ENCODE measurements around the gene NEU1. TPM values are rescaled to one million over a fixed set of nuclear protein-coding genes. Genes with fewer than 3 reads are reported as not detected.
"Not testable (repeated sequence)": the region's sequence is repeated elsewhere in the genome, so short reads cannot be mapped to it uniquely, and the experiment has no call there.

The NEU1 gene
- total RNA-seq, 3 donors from 2014 or later (not counting 1 experiment from before 2014, with no cell fraction given) = 36.1 to 69.6 (median 51.5) TPM

- Mint-ChIP-seq H3K4me1 (peaks cover 36 to 37% of the 10 kb centered on the region in 2 donors), H3K4me3 (peak overlapping the region; percentile 28), H3K9me3 (no peaks in the 10 kb centered on the region), H3K36me3 (no peaks in the 10 kb centered on the region), H3K27ac (peak overlapping the region; percentile 95 to 99), H3K27me3 (ENCODE audit: low read depth in 2 of 2) (no peaks in the 10 kb centered on the region)
- Histone ChIP-seq H3K36me3 (ENCODE audit: control insufficient read depth, insufficient read depth, low read length) (no peaks in the 10 kb centered on the region), H3K4me3 (ENCODE audit: low read length) (no peak overlapping the region), H3K27ac (ENCODE audit: low read length) (no peak overlapping the region), H3K27me3 (ENCODE audit: control insufficient read depth, insufficient read depth, low read length) (no peaks in the 10 kb centered on the region), H3K9me3 (ENCODE audit: control insufficient read depth, insufficient read depth, low read length) (no peaks in the 10 kb centered on the region), H3K4me1 (ENCODE audit: control insufficient read depth, insufficient read depth, low read length) (peaks cover 45% of the 10 kb centered on the region)
- no peak for ATAC-seq
- 100% methylated on average over 2 of the region's 4 CpGs for WGBS (ENCODE audit: insufficient coverage)
- no peak for DNase-seq
- intact Hi-C loops (cut with micrococcal nuclease) = no loop called here
- TF ChIP-seq, protein P1, sequence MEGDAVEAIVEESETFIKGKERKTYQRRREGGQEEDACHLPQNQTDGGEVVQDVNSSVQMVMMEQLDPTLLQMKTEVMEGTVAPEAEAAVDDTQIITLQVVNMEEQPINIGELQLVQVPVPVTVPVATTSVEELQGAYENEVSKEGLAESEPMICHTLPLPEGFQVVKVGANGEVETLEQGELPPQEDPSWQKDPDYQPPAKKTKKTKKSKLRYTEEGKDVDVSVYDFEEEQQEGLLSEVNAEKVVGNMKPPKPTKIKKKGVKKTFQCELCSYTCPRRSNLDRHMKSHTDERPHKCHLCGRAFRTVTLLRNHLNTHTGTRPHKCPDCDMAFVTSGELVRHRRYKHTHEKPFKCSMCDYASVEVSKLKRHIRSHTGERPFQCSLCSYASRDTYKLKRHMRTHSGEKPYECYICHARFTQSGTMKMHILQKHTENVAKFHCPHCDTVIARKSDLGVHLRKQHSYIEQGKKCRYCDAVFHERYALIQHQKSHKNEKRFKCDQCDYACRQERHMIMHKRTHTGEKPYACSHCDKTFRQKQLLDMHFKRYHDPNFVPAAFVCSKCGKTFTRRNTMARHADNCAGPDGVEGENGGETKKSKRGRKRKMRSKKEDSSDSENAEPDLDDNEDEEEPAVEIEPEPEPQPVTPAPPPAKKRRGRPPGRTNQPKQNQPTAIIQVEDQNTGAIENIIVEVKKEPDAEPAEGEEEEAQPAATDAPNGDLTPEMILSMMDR (IDR thresholded peaks at IDR 0.05) = no peak
These were observed 37.1 kb downstream of the NEU1 start for GRCh38 chr6:31825553-31825952.

GRCh38 chr6:31823592-31824196 is 38.9 kb downstream of the NEU1 start:
- 88% methylated on average over 9 of the region's 9 CpGs for WGBS (ENCODE audit: insufficient coverage)

DNA sequence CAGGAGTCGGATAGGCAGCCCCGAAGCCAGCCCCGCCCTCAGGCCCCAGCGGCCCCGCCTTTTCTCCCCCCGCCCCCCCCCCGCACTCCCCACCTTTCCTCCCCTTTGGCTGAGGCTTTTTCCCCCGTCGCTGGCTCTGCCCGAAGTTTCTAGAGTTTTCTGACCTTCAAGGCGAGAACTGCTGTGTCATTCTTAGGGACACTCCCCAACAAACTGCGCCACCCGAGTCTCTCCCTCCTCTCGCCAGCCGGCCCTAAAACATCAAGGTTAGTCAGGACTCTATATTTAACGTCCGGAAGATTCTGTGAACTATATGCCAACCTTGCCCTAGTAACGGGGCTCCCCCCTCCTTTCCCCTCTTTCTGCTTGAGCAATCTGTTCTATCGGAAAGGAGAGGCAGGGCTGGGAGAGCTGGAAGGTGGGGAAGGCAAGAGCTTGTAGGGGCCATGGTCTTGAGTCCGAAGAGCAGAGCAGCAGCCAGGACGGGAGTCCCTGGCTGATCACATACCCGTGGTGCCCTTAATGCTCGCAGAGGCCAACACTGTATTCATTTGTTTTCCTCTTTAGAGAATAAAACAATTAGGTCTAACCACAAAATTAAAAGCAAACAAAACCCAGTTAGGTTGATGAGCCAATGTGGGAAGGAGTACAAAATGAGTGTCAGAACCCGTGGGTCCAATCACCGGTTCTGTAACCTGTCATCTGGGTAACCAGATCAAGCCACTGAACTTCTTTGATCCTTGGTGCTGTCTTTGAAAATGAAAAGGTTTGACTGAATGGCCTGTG is 40.4 kb downstream of the NEU1 start:
- Histone ChIP-seq H3K4me1 (ENCODE audit: control insufficient read depth, insufficient read depth, low read length) (peaks cover 44% of the 10 kb centered on the region), H3K36me3 (ENCODE audit: control insufficient read depth, insufficient read depth, low read length) (no peaks in the 10 kb centered on the region), H3K27me3 (ENCODE audit: control insufficient read depth, insufficient read depth, low read length) (no peaks in the 10 kb centered on the region), H3K4me3 (ENCODE audit: low read length) (peak overlapping the region; percentile 54), H3K9me3 (ENCODE audit: control insufficient read depth, insufficient read depth, low read length) (no peaks in the 10 kb centered on the region), H3K27ac (ENCODE audit: low read length) (peak overlapping the region; percentile 76)
- peak; percentile 52 to 56 (median 54) for ATAC-seq
- Mint-ChIP-seq H3K4me1 (peaks cover 32 to 38% of the 10 kb centered on the region in 2 donors), H3K36me3 (no peaks in the 10 kb centered on the region), H3K27me3 (ENCODE audit: low read depth in 2 of 2) (no peaks in the 10 kb centered on the region), H3K4me3 (peak overlapping the region; percentile 93), H3K27ac (peak overlapping the region; percentile 92 to 94), H3K9me3 (no peaks in the 10 kb centered on the region)
- DNase-seq = peak; percentile 45 to 75
- TF ChIP-seq, protein P1 (IDR thresholded peaks at IDR 0.05) = no peak
- intact Hi-C loops (cut with micrococcal nuclease) = no loop called here
- WGBS (ENCODE audit: insufficient coverage) = 3% methylated on average over 21 of the region's 25 CpGs

More at GRCh38 chr6:31823592-31824196, 38.9 kb downstream of the NEU1 start:
- H3K4me3 ChIP-seq (ENCODE audit: low read length); H3K9me3 ChIP-seq (ENCODE audit: control insufficient read depth, insufficient read depth, low read length); DNase-seq; H3K27me3 ChIP-seq (ENCODE audit: control insufficient read depth, insufficient read depth, low read length); H3K36me3 Mint-ChIP-seq; H3K4me3 Mint-ChIP-seq; H3K36me3 ChIP-seq (ENCODE audit: control insufficient read depth, insufficient read depth, low read length); ATAC-seq; intact Hi-C loops (cut with micrococcal nuclease); H3K9me3 Mint-ChIP-seq; H3K27me3 Mint-ChIP-seq (ENCODE audit: low read depth in 2 of 2); H3K27ac ChIP-seq (ENCODE audit: low read length): not testable (repeated sequence)
- peaks cover 40% of the 10 kb centered on the region for H3K4me1 ChIP-seq (ENCODE audit: control insufficient read depth, insufficient read depth, low read length)
- peak overlapping the region in 1 of 2 donors; percentile 40 for H3K27ac Mint-ChIP-seq
- peaks cover 25 to 27% of the 10 kb centered on the region in 2 donors for H3K4me1 Mint-ChIP-seq

DNA sequence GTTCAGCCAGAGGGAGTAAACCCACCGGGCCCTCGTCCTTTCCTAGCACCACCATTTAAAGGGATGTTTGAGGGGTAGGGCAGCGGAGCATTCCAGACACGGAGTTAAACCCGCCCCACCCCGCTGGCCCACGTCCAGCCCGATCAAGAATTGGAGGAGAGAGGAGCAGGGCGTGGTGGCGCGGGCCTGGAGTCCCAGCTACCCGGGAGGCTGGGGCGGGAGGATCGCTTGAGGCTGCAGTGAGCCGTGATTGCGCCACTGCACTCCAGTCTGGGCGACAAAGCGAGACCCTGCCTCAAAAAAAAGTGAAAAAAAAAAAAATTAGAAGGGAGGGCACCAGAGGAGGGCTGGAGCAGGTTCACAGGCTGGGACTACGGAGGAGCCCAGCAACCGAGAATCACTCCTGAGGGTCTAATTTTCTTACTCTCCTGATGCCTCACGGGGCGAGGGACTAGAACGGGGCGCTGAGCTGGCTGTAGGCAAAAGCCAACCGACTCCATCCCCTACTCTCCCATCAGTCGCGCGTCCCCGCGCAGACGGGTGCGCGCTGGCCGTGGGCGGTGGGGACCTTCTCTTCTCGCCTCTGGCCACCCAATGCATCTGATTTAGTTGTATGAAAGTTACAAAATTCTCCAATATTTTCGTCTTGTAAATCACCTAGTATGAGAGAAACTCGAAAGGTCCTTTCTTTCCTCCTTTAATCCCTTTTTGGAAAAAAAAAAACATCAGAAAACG is 41.2 kb downstream of the NEU1 start:
- H3K27me3 ChIP-seq (ENCODE audit: control insufficient read depth, insufficient read depth, low read length) = no peaks in the 10 kb centered on the region
- Mint-ChIP-seq H3K27ac (peak overlapping the region; percentile 92 to 94), H3K27me3 (ENCODE audit: low read depth in 2 of 2) (no peaks in the 10 kb centered on the region), H3K4me1 (peaks cover 27 to 31% of the 10 kb centered on the region in 2 donors), H3K9me3 (no peaks in the 10 kb centered on the region), H3K4me3 (peak overlapping the region; percentile 93), H3K36me3 (no peaks in the 10 kb centered on the region)
- peaks cover 40% of the 10 kb centered on the region for H3K4me1 ChIP-seq (ENCODE audit: control insufficient read depth, insufficient read depth, low read length)
- H3K4me3 ChIP-seq (ENCODE audit: low read length) = peak overlapping the region; percentile 54
- peak overlapping the region; percentile 76 for H3K27ac ChIP-seq (ENCODE audit: low read length)
- TF ChIP-seq, protein P1 (IDR thresholded peaks at IDR 0.05) = no peak
- ATAC-seq (peak; percentile 53 to 59 (median 55)), DNase-seq (no peak)
- 8% methylated on average over 36 of the region's 39 CpGs for WGBS (ENCODE audit: insufficient coverage)
- no peaks in the 10 kb centered on the region for H3K36me3 ChIP-seq (ENCODE audit: control insufficient read depth, insufficient read depth, low read length)
- no peaks in the 10 kb centered on the region for H3K9me3 ChIP-seq (ENCODE audit: control insufficient read depth, insufficient read depth, low read length)
- intact Hi-C loops (cut with micrococcal nuclease) = no loop called here

- peak overlapping the region in 1 of 2 donors; percentile 92 for H3K27ac Mint-ChIP-seq
- 96% methylated on average over 8 of the region's 10 CpGs for WGBS (ENCODE audit: insufficient coverage)
- H3K4me3 ChIP-seq (ENCODE audit: low read length); H3K9me3 ChIP-seq (ENCODE audit: control insufficient read depth, insufficient read depth, low read length); H3K36me3 ChIP-seq (ENCODE audit: control insufficient read depth, insufficient read depth, low read length); H3K27ac ChIP-seq (ENCODE audit: low read length); H3K27me3 Mint-ChIP-seq (ENCODE audit: low read depth in 2 of 2); intact Hi-C loops (cut with micrococcal nuclease); DNase-seq; H3K36me3 Mint-ChIP-seq; ATAC-seq; H3K27me3 ChIP-seq (ENCODE audit: control insufficient read depth, insufficient read depth, low read length); H3K9me3 Mint-ChIP-seq: not testable (repeated sequence)
- peak overlapping the region; percentile 93 for H3K4me3 Mint-ChIP-seq
- peaks cover 27 to 31% of the 10 kb centered on the region in 2 donors for H3K4me1 Mint-ChIP-seq
- peaks cover 32% of the 10 kb centered on the region for H3K4me1 ChIP-seq (ENCODE audit: control insufficient read depth, insufficient read depth, low read length)
These were observed 42.2 kb downstream of the NEU1 start for GRCh38 chr6:31820399-31820798.
